ENCODE data around the gene USP7. TPM values are rescaled to one million over a fixed set of nuclear protein-coding genes. Genes with fewer than 3 reads are reported as not detected.

Gene USP7
- total RNA-seq, 1 donor from 2014 or later: 159 TPM

- Mint-ChIP-seq H3K4me1 (ENCODE audit: low read depth) (peaks cover 4% of the 10 kb centered on the region), H3K4me3 (ENCODE audit: low read depth) (no peak overlapping the region), H3K27ac (no peak overlapping the region), H3K27me3 (no peaks in the 10 kb centered on the region), H3K36me3 (ENCODE audit: insufficient read depth) (no peaks in the 10 kb centered on the region), H3K9me3 (ENCODE audit: low read depth) (no peaks in the 10 kb centered on the region)
- DNase-seq (ENCODE audit: low spot score, unreplicated experiment): no peak
- TF ChIP-seq, protein P1, sequence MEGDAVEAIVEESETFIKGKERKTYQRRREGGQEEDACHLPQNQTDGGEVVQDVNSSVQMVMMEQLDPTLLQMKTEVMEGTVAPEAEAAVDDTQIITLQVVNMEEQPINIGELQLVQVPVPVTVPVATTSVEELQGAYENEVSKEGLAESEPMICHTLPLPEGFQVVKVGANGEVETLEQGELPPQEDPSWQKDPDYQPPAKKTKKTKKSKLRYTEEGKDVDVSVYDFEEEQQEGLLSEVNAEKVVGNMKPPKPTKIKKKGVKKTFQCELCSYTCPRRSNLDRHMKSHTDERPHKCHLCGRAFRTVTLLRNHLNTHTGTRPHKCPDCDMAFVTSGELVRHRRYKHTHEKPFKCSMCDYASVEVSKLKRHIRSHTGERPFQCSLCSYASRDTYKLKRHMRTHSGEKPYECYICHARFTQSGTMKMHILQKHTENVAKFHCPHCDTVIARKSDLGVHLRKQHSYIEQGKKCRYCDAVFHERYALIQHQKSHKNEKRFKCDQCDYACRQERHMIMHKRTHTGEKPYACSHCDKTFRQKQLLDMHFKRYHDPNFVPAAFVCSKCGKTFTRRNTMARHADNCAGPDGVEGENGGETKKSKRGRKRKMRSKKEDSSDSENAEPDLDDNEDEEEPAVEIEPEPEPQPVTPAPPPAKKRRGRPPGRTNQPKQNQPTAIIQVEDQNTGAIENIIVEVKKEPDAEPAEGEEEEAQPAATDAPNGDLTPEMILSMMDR (IDR thresholded peaks at IDR 0.05; ENCODE audit: unreplicated experiment): no peak
Measured at GRCh38 chr16:9000664-9001063, 37.0 kb upstream of the USP7 start.

DNA sequence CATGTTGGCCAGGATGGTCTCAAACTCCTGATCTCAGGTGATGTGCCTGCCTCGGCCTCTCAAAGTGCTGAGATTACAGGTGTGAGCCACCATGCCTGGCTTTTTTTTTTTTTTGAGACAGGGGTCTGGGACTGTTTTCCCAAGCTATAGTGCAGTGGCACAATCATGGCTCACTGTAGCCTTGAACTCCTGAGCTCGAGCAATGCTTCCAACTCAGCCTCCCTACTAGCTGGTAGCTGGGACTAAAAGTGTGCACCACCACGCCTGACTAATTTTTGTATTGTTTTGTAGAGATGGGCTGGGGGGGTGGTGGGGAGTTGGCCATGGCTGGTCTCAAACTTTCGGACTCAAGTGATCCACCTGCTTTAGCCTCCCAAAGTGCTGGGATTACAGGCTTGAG, 36.1 kb upstream of the USP7 start:
- H3K9me3 Mint-ChIP-seq (ENCODE audit: low read depth): no peaks in the 10 kb centered on the region
- no peak overlapping the region for H3K27ac Mint-ChIP-seq
- H3K36me3 Mint-ChIP-seq (ENCODE audit: insufficient read depth): no peaks in the 10 kb centered on the region
- H3K27me3 Mint-ChIP-seq: no peaks in the 10 kb centered on the region
- no peak for DNase-seq (ENCODE audit: low spot score, unreplicated experiment)
- no peak overlapping the region for H3K4me3 Mint-ChIP-seq (ENCODE audit: low read depth)
- TF ChIP-seq, protein P1 (IDR thresholded peaks at IDR 0.05; ENCODE audit: unreplicated experiment): no peak
- H3K4me1 Mint-ChIP-seq (ENCODE audit: low read depth): peaks cover 4% of the 10 kb centered on the region

GRCh38 chr16:8998108-8998507, 34.4 kb upstream of the USP7 start:
- Mint-ChIP-seq H3K27me3 (no peaks in the 10 kb centered on the region), H3K36me3 (ENCODE audit: insufficient read depth) (no peaks in the 10 kb centered on the region), H3K4me1 (ENCODE audit: low read depth) (no peaks in the 10 kb centered on the region), H3K9me3 (ENCODE audit: low read depth) (no peaks in the 10 kb centered on the region), H3K27ac (no peak overlapping the region), H3K4me3 (ENCODE audit: low read depth) (no peak overlapping the region)
- TF ChIP-seq, protein P1 (IDR thresholded peaks at IDR 0.05; ENCODE audit: unreplicated experiment): no peak
- no peak for DNase-seq (ENCODE audit: low spot score, unreplicated experiment)

GRCh38 chr16:8996891-8997290, 33.2 kb upstream of the USP7 start:
- H3K27me3 Mint-ChIP-seq: no peaks in the 10 kb centered on the region
- H3K4me1 Mint-ChIP-seq (ENCODE audit: low read depth): no peaks in the 10 kb centered on the region
- no peak for DNase-seq (ENCODE audit: low spot score, unreplicated experiment)
- H3K36me3 Mint-ChIP-seq (ENCODE audit: insufficient read depth): no peaks in the 10 kb centered on the region
- H3K4me3 Mint-ChIP-seq (ENCODE audit: low read depth): no peak overlapping the region
- H3K27ac Mint-ChIP-seq: no peak overlapping the region
- H3K9me3 Mint-ChIP-seq (ENCODE audit: low read depth): no peaks in the 10 kb centered on the region
- TF ChIP-seq, protein P1 (IDR thresholded peaks at IDR 0.05; ENCODE audit: unreplicated experiment): no peak

DNA sequence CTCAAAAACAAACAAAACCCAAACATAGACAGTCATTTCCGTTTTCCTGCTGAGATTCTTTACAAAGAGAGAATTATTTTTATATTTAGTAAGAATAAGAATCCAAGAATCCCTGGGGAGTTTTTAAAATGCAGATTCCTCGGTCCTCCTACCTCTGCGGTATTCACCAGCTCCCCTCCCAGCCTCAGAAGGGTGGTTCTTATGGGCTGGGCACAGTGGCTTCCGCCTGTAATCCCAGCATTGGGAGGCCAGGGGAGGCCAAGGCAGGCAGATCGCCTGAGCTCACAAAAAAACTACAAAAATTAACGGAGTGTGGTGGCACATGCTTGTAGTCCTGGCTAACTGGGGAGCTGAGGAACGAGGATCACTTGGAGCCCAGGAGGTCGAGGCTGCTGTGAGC, 26.7 kb upstream of the USP7 start:
- TF ChIP-seq, protein P1 (IDR thresholded peaks at IDR 0.05; ENCODE audit: unreplicated experiment): no peak
- DNase-seq (ENCODE audit: low spot score, unreplicated experiment): no peak
- no peaks in the 10 kb centered on the region for H3K27me3 Mint-ChIP-seq
- H3K4me3 Mint-ChIP-seq (ENCODE audit: low read depth): no peak overlapping the region
- no peaks in the 10 kb centered on the region for H3K4me1 Mint-ChIP-seq (ENCODE audit: low read depth)
- no peak overlapping the region for H3K27ac Mint-ChIP-seq
- no peaks in the 10 kb centered on the region for H3K9me3 Mint-ChIP-seq (ENCODE audit: low read depth)
- H3K36me3 Mint-ChIP-seq (ENCODE audit: insufficient read depth): no peaks in the 10 kb centered on the region

All from progenitor cell of endocrine pancreas (in vitro differentiated cells).